Thymus (tissue), 11 donors: ENCODE results near the gene ZYG11A. TPM values are rescaled to one million over a fixed set of nuclear protein-coding genes. Genes with fewer than 3 reads are reported as not detected.

Experiments
- DNase-seq, 9 donors: peaks; one replicate each; pipeline ENCODE4 v3.0.0-alpha.2; 2013; ENCODE audit warnings: low spot score in 9 of 9, low read depth in 6 of 9, missing footprints in 1 of 9
- H3K27ac ChIP-seq, 2 donors: one replicate each; pipeline ENCODE4 v1.5.1; 2013; ENCODE audit warnings: control low read depth in 1 of 2, low read depth in 1 of 2, low read length in 1 of 2, mild to moderate bottlenecking in 1 of 2, moderate library complexity in 1 of 2
- H3K27me3 ChIP-seq, 2 donors: one replicate each; pipeline ENCODE4 v1.5.1; 2013; ENCODE audit warnings: low read length in 1 of 2; ENCODE audit not compliant: control insufficient read depth in 2 of 2, insufficient read depth in 1 of 2
- H3K36me3 ChIP-seq, 2 donors: one replicate each; pipeline ENCODE4 v1.5.1; 2013; ENCODE audit warnings: low read length in 1 of 2, mild to moderate bottlenecking in 1 of 2, moderate library complexity in 1 of 2; ENCODE audit not compliant: control insufficient read depth in 2 of 2, insufficient read depth in 2 of 2
- H3K4me1 ChIP-seq, 2 donors: one replicate each; pipeline ENCODE4 v1.5.1; 2013; ENCODE audit warnings: low read length in 2 of 2; ENCODE audit not compliant: control insufficient read depth in 2 of 2, insufficient read depth in 2 of 2
- H3K4me3 ChIP-seq, 2 donors: one replicate each; pipeline ENCODE4 v1.5.1; 2013; ENCODE audit warnings: low read length in 2 of 2, control low read depth in 1 of 2, mild to moderate bottlenecking in 1 of 2
- H3K9me3 ChIP-seq, 2 donors: one replicate each; pipeline ENCODE4 v1.5.1; 2013; ENCODE audit warnings: low read length in 1 of 2, mild to moderate bottlenecking in 1 of 2; ENCODE audit not compliant: control insufficient read depth in 2 of 2, insufficient read depth in 1 of 2
- WGBS: extraction: QIAGEN DNeasy Blood & Tissue Kit; methylation state at CpG from one replicate; pipeline ENCODE4 v1.1.7; 2013; 5-methylcytosine and 5-hydroxymethylcytosine counted together
- polyA plus RNA-seq: library from polyadenylated mRNA; stranded (reverse); fragments of 200-250 nt; gene quantifications from one replicate; pipeline ENCODE4 v1.2.3, GENCODE V29; 2013
- total RNA-seq: library from RNA; stranded (reverse); fragments of 120-200 nt; gene quantifications from one replicate; pipeline ENCODE4 v1.2.4, GENCODE V29; 2013
- donor health status: healthy.

ZYG11A gene
- total and polyA plus RNA-seq, 2 donors: 0.90 to 0.91 TPM

DNA sequence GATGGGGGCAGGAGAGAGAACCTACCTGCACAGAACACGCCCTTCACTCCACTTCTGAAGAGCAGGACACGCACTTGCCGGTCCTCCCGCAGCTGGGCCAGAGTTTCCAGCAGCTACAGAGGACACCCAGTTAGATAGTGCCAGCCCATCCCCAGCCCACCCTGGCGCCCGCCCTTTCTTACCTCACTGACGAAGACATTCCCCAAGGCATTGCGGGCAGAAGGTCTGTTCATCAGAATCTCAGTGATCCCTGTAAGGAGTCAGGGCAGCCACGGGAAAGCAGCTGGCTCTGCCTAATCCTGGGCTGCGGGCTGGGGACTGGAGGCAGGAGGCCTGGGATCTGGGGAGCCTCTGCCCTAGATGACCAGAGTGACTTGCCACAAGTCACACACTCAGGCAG, 69.0 kb downstream of the ZYG11A start:
- Histone ChIP-seq H3K27me3 (no peaks in the 10 kb centered on the region), H3K9me3 (no peaks in the 10 kb centered on the region), H3K4me3 (no peak overlapping the region), H3K27ac (no peak overlapping the region), H3K4me1 (no peaks in the 10 kb centered on the region), H3K36me3 (peaks cover 0 to 10% of the 10 kb centered on the region in 2 donors)
- 98% methylated on average over 10 of the region's 10 CpGs for WGBS
- DNase-seq: no peak

DNA sequence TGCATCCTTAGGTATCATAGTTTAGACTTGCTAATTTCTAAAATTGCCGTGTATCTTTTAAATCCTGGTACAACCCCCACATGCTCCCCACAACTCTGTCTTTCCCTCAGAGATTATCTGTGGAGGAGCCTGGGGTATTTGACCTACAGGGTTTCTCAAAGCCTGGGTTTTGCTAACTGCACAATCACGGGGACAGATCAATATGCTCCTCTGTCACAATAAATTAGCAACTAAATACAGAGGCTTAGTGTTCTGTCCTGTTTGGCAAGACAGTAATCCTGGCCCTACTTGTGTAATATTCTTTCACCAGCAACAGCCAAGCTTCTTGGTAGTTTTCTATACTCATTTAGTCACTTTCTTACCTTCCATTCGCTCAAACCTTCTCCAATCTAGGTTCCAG, 70.5 kb downstream of the ZYG11A start:
- Histone ChIP-seq H3K27ac (no peak overlapping the region), H3K27me3 (no peaks in the 10 kb centered on the region), H3K4me1 (no peaks in the 10 kb centered on the region), H3K36me3 (peaks cover 0 to 10% of the 10 kb centered on the region in 2 donors), H3K9me3 (no peaks in the 10 kb centered on the region), H3K4me3 (no peak overlapping the region)
- no peak for DNase-seq
- WGBS: 96% methylated on average over 3 of the region's 3 CpGs

DNA sequence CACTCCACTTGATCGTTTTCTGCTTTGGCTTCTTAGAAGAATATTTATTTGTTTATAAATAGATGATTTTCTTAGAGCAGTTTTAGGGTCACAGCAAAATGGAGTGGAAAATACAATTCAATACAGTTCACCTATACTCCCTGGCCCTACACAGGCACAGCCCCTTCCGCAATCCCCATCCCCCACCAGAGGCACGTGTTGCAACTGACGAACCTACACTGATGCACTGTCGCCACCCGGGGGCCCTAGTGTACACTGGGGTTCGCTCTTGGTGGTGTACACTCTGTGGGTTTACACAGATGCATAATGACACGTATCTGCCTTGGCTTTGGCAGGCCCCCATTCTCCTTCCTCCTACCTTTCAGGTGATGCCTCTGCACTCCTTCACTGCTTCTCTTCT, 71.0 kb downstream of the ZYG11A start:
- Histone ChIP-seq H3K36me3 (peaks cover 0 to 10% of the 10 kb centered on the region in 2 donors), H3K27me3 (no peaks in the 10 kb centered on the region), H3K27ac (no peak overlapping the region), H3K4me3 (no peak overlapping the region), H3K4me1 (no peaks in the 10 kb centered on the region), H3K9me3 (no peaks in the 10 kb centered on the region)
- 92% methylated on average over 8 of the region's 8 CpGs for WGBS
- DNase-seq: peak in 2 of 9 donors; percentile 22 to 47

GRCh38 chr1:52914463-52914862, 71.9 kb downstream of the ZYG11A start:
- no peaks in the 10 kb centered on the region for H3K9me3 ChIP-seq
- 97% methylated on average over 5 of the region's 5 CpGs for WGBS
- H3K36me3 ChIP-seq: peaks cover 0 to 9% of the 10 kb centered on the region in 2 donors
- no peak overlapping the region for H3K4me3 ChIP-seq
- H3K27me3 ChIP-seq: no peaks in the 10 kb centered on the region
- H3K4me1 ChIP-seq: no peaks in the 10 kb centered on the region
- no peak overlapping the region for H3K27ac ChIP-seq
- no peak for DNase-seq

DNA sequence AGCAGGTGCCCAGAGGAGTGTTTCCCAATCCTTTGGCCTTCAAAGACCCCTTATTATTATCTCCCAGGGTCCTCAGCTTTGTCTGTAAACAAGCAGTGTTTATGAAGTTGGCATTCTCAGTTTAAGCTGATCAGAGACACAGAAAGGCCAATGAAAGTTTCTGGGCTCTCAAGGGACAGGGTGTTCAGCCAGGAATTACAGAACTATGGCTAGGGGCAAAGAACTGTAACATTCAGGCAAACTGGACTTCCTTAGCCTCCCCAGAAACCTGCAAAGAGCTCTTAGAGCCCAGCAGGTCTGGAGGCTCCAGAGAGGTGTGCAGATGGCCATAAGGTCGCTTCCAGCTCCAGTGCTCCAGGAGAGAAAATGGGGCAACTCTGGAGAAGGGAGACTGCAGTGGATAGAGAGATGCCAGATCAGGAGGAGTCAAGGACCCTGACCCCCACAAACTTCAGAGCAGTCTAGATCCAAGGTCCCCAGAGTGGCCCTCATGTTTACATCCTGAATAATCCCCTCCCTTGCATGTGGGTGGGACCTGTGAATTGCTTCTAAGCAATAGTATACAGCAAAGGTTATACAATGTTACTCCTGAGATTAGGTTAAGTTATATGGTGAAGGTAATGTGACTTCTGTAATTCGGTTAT, 72.8 kb downstream of the ZYG11A start:
- WGBS: 97% methylated on average over 2 of the region's 2 CpGs
- Histone ChIP-seq H3K4me1 (no peaks in the 10 kb centered on the region), H3K36me3 (peaks cover 0 to 7% of the 10 kb centered on the region in 2 donors), H3K4me3 (no peak overlapping the region), H3K9me3 (no peaks in the 10 kb centered on the region), H3K27ac (no peak overlapping the region), H3K27me3 (no peaks in the 10 kb centered on the region)
- no peak for DNase-seq

DNA sequence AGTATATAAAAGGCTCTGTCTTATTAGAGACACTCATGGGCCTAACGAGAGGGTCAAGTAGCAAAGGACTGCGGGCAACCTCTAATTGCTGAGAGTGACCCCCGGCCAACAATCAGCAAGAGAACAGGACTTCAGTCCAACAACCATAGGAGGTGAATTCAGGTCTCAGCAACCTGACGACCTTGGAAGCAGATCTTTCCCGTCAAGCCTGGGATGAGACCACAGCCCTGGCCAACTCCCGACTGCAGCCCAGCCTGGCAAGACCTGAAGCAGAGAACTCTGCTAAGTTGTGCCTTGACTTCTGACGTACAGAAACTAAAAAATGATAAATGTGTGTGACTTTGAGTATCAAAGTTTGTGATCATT, 73.3 kb downstream of the ZYG11A start:
- Histone ChIP-seq H3K36me3 (peaks cover 0 to 7% of the 10 kb centered on the region in 2 donors), H3K27me3 (no peaks in the 10 kb centered on the region), H3K4me1 (peaks cover 0 to 2% of the 10 kb centered on the region in 2 donors), H3K9me3 (no peaks in the 10 kb centered on the region), H3K4me3 (no peak overlapping the region), H3K27ac (no peak overlapping the region)
- no peak for DNase-seq
- WGBS: 97% methylated on average over 7 of the region's 7 CpGs

GRCh38 chr1:52916241-52916975, 73.8 kb downstream of the ZYG11A start:
- H3K4me3 ChIP-seq: no peak overlapping the region
- peaks cover 0 to 3% of the 10 kb centered on the region in 2 donors for H3K27me3 ChIP-seq
- H3K4me1 ChIP-seq: peaks cover under 1 to 8% of the 10 kb centered on the region in 2 donors
- no peaks in the 10 kb centered on the region for H3K9me3 ChIP-seq
- no peak for DNase-seq
- peaks cover 0 to 4% of the 10 kb centered on the region in 2 donors for H3K36me3 ChIP-seq
- 96% methylated on average over 10 of the region's 10 CpGs for WGBS
- H3K27ac ChIP-seq: no peak overlapping the region

DNA sequence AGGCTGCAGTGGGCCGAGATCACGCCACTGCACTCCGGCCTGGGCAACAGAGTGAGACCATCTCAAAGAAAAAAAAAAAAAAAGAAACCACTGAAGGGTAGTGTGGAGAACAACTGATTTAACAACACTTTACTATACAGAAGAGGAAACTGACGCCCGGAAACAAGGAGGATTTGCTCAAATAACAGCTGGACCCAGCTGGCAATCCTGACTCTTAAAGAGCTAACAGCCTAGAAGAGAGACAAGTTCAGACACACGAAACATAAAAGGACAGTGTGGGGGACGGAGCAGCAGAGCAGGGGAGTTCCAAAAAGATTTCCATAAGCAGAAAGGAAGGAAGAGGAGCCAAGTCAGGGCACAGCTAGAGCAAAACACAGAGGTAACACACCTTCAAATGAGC, 74.6 kb downstream of the ZYG11A start:
- peak in 1 of 9 donors; percentile 5 for DNase-seq
- peaks cover 8 to 14% of the 10 kb centered on the region in 2 donors for H3K4me1 ChIP-seq
- H3K36me3 ChIP-seq: peaks cover 0 to 4% of the 10 kb centered on the region in 2 donors
- H3K4me3 ChIP-seq: no peak overlapping the region
- H3K9me3 ChIP-seq: no peaks in the 10 kb centered on the region
- H3K27me3 ChIP-seq: peaks cover 0 to 3% of the 10 kb centered on the region in 2 donors
- WGBS: 92% methylated on average over 7 of the region's 7 CpGs
- no peak overlapping the region for H3K27ac ChIP-seq

GRCh38 chr1:52917581-52917980, 75.0 kb downstream of the ZYG11A start:
- 98% methylated on average over 1 of the region's 1 CpG for WGBS
- Histone ChIP-seq H3K36me3 (peaks cover 0 to 4% of the 10 kb centered on the region in 2 donors), H3K4me3 (no peak overlapping the region), H3K9me3 (no peaks in the 10 kb centered on the region), H3K27me3 (peaks cover 0 to 3% of the 10 kb centered on the region in 2 donors), H3K4me1 (peaks cover 9 to 16% of the 10 kb centered on the region in 2 donors), H3K27ac (no peak overlapping the region)
- no peak for DNase-seq
